Sigmoid colon (tissue), 7 donors: ENCODE data around the gene CUL7. TPM values are rescaled to one million over a fixed set of nuclear protein-coding genes. Genes with fewer than 3 reads are reported as not detected.
"Not testable (repeated sequence)": the region's sequence is repeated elsewhere in the genome, so short reads cannot be mapped to it uniquely, and the experiment has no call there.

ENCODE experiments used
- DNase-seq: peaks from one replicate; pipeline ENCODE4 v3.0.0-alpha.2; 2019
- H3K27ac ChIP-seq, 4 donors: fragments of 200-600 bp; sonication (generic); one replicate each; pipeline ENCODE4 v1.5.1; 2016 to 2019; ENCODE audit warnings: mild to moderate bottlenecking in 1 of 4
- H3K27me3 ChIP-seq, 3 donors: fragments of 200-600 bp; sonication (generic); one replicate each; pipeline ENCODE4 v1.5.1; 2019; ENCODE audit warnings: mild to moderate bottlenecking in 1 of 3
- H3K36me3 ChIP-seq, 4 donors: fragments of 200-600 bp; sonication (generic); one replicate each; pipeline ENCODE4 v1.5.1; 2016 to 2019
- H3K4me1 ChIP-seq, 4 donors: fragments of 200-600 bp; sonication (generic); one replicate each; pipeline ENCODE4 v1.5.1; 2017 to 2019
- H3K4me3 ChIP-seq, 4 donors: fragments of 200-600 bp; sonication (generic); one replicate each; pipeline ENCODE4 v1.5.1; 2017 to 2019; ENCODE audit warnings: mild to moderate bottlenecking in 2 of 4, moderate library complexity in 1 of 4
- H3K9me3 ChIP-seq, 4 donors: fragments of 200-600 bp in 3 of 4; sonication (generic) in 3 of 4; one replicate each; pipeline versions ENCODE4 v1.5.1 to v1.6.1; 2013 to 2019
- EP300 ChIP-seq, 4 donors: sonication (generic); formaldehyde crosslinking; IDR thresholded peaks; one replicate each; pipeline ENCODE4 v1.6.1; 2017; ENCODE audit warnings: antibody characterized with exemption in 4 of 4
- POLR2A ChIP-seq, 2 donors: fragments of 450-650 bp; IDR thresholded peaks; one replicate each; pipeline ENCODE4 v1.6.1; 2016; ENCODE audit warnings: antibody characterized with exemption in 2 of 2, mild to moderate bottlenecking in 2 of 2, moderate library complexity in 2 of 2
- POLR2AphosphoS5 ChIP-seq, 4 donors: sonication (generic); formaldehyde crosslinking; IDR thresholded peaks; one replicate each; pipeline ENCODE4 v1.6.1; 2017; ENCODE audit warnings: antibody characterized with exemption in 4 of 4
- WGBS, 2 donors: extraction: QIAGEN DNeasy Blood & Tissue Kit; methylation state at CpG; one replicate each; pipeline ENCODE4 v1.1.7; 2013; 5-methylcytosine and 5-hydroxymethylcytosine counted together
- intact Hi-C: fragments of 100-400 bp; cut with DNase I; formaldehyde crosslinking; loops from one replicate; pipeline ENCODE4 v1.15.1; 2023
- polyA plus RNA-seq, 3 donors: library from polyadenylated mRNA; stranded (reverse); fragments of 200-250 nt; gene quantifications; one replicate each; pipeline ENCODE4 v1.2.3, GENCODE V29; 2013
- total RNA-seq, 4 donors: library from RNA; depleted of rRNA; stranded (reverse); fragments of >200 nt; gene quantifications; one replicate each; pipeline ENCODE4 v1.1.0, GENCODE V29; 2016
- TF ChIP-seq, protein P1 (sequence below), 4 experiments: fragments of 450-650 bp in 3 of 4; fragments of 200-600 bp in 1 of 4; IDR thresholded peaks; one replicate each; pipeline ENCODE4 v1.5.1; 2016 to 2019; ENCODE audit warnings: antibody characterized with exemption in 4 of 4, mild to moderate bottlenecking in 3 of 4, moderate library complexity in 2 of 4
- donor health status: healthy with polysubstance abuse.
- donor health status: Bipolar disorder and iron deficiency.
- donor health status: healthy.

Gene CUL7
- total and polyA plus RNA-seq, 7 donors, result 3.0 to 14.4 (median 10.3) TPM

GRCh38 chr6:43082806-43083655 lies 29.4 kb upstream of the CUL7 start:
- intact Hi-C loops, result no loop called here
- no peak overlapping the region for H3K4me3 ChIP-seq
- H3K27me3 ChIP-seq, result peaks cover 0 to 2% (median 0%) of the 10 kb centered on the region in 3 donors
- TF ChIP-seq POLR2AphosphoS5 (IDR thresholded peaks at IDR 0.05) (no peak), EP300 (IDR thresholded peaks at IDR 0.05) (no peak)
- TF ChIP-seq, protein P1, sequence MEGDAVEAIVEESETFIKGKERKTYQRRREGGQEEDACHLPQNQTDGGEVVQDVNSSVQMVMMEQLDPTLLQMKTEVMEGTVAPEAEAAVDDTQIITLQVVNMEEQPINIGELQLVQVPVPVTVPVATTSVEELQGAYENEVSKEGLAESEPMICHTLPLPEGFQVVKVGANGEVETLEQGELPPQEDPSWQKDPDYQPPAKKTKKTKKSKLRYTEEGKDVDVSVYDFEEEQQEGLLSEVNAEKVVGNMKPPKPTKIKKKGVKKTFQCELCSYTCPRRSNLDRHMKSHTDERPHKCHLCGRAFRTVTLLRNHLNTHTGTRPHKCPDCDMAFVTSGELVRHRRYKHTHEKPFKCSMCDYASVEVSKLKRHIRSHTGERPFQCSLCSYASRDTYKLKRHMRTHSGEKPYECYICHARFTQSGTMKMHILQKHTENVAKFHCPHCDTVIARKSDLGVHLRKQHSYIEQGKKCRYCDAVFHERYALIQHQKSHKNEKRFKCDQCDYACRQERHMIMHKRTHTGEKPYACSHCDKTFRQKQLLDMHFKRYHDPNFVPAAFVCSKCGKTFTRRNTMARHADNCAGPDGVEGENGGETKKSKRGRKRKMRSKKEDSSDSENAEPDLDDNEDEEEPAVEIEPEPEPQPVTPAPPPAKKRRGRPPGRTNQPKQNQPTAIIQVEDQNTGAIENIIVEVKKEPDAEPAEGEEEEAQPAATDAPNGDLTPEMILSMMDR (IDR thresholded peaks at IDR 0.05), result no peak
- no peak overlapping the region for H3K27ac ChIP-seq
- H3K36me3 ChIP-seq, result no peaks in the 10 kb centered on the region
- H3K9me3 ChIP-seq, result no peaks in the 10 kb centered on the region
- no peak for DNase-seq
- WGBS, 2 donors, result 79 to 88% methylated on average over 13 of the region's 13 CpGs
- no peaks in the 10 kb centered on the region for H3K4me1 ChIP-seq

GRCh38 chr6:43081922-43082321 lies 28.3 kb upstream of the CUL7 start:
- H3K36me3 ChIP-seq, H3K9me3 ChIP-seq, intact Hi-C loops, H3K27ac ChIP-seq, H3K4me1 ChIP-seq, H3K4me3 ChIP-seq, DNase-seq: not testable (repeated sequence)
- peaks cover 6 to 13% (median 7%) of the 10 kb centered on the region in 3 donors for H3K27me3 ChIP-seq
- whole genome bisulfite sequencing, 2 donors, result 81 to 88% methylated on average over 9 of the region's 9 CpGs

DNA sequence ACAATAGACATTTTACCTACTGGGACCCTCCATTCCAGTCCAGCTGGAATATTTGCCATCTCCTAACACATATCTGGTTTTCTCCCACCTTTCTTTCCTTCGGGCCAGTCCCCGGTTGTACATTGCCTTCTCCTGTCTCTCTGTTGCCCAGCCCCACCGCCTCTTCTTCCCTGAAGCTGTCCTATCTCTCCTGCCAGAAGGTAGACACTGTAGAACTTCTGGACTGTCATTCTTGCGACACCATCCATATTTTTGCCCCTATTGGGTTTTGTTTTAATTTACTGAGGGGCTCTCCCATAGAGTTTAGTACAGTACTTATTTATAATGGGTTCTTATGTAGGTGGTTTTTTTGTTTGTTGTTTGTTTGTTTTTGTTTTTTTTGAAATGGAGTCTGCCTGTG lies 27.4 kb upstream of the CUL7 start:
- Histone ChIP-seq H3K36me3 (no peaks in the 10 kb centered on the region), H3K9me3 (no peaks in the 10 kb centered on the region), H3K27me3 (peaks cover 13 to 22% (median 13%) of the 10 kb centered on the region in 3 donors), H3K27ac (no peak overlapping the region), H3K4me3 (no peak overlapping the region), H3K4me1 (peaks cover 0 to 13% (median 11%) of the 10 kb centered on the region in 4 donors)
- TF ChIP-seq POLR2A (IDR thresholded peaks at IDR 0.05), result no peak
- TF ChIP-seq, protein P1 (IDR thresholded peaks at IDR 0.05), result no peak
- no peak for TF ChIP-seq POLR2AphosphoS5 (IDR thresholded peaks at IDR 0.05)
- TF ChIP-seq EP300 (IDR thresholded peaks at IDR 0.05), result no peak
- DNase-seq, result no peak
- intact Hi-C loops, result no loop called here
- WGBS, 2 donors, result 94 to 97% methylated on average over 4 of the region's 4 CpGs

- H3K4me1 ChIP-seq, result peaks cover 0 to 18% (median 16%) of the 10 kb centered on the region in 4 donors
- no peak overlapping the region for H3K27ac ChIP-seq
- no peak for DNase-seq
- no peak for TF ChIP-seq POLR2A (IDR thresholded peaks at IDR 0.05)
- TF ChIP-seq POLR2AphosphoS5 (IDR thresholded peaks at IDR 0.05), result no peak
- TF ChIP-seq EP300 (IDR thresholded peaks at IDR 0.05), result no peak
- TF ChIP-seq, protein P1 (IDR thresholded peaks at IDR 0.05), result no peak
- H3K4me3 ChIP-seq, result no peak overlapping the region
- peaks cover 13 to 28% (median 16%) of the 10 kb centered on the region in 3 donors for H3K27me3 ChIP-seq
- no peaks in the 10 kb centered on the region for H3K9me3 ChIP-seq
- peaks cover 0 to 14% (median 0%) of the 10 kb centered on the region in 4 donors for H3K36me3 ChIP-seq
- 88 to 92% methylated on average over 2 of the region's 2 CpGs for WGBS, 2 donors
- intact Hi-C loops, result no loop called here
Observed at GRCh38 chr6:43078691-43079090, 25.0 kb upstream of the CUL7 start.

DNA sequence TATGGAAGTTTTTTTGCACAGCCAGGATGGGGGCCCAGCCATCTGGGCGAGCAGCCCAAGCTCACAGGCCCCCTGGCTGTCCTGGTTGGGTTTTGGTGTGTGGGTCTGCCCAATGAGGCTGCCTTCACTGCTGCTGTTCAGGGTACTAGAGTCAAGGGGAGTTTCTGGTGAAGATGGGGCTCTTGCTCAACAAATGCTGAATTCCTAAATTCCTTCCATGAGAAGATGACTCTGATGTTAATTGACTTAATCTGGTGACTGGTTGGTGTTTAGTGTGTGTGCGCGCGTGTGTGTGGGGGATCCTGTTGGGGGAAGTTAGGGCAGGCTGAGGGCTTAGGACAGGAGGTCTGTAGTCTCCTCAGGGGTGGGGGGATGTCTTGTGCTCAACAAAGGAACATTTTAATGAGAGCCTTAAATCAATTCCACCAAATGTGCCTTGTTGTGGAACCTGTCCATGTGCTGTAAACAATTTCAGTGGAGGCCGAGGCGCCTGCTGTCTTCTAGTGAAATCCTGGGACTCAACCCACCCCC lies 24.4 kb upstream of the CUL7 start:
- Histone ChIP-seq H3K27ac (no peak overlapping the region), H3K36me3 (peaks cover under 1 to 21% (median 2%) of the 10 kb centered on the region in 4 donors), H3K4me1 (peaks cover 0 to 18% (median 16%) of the 10 kb centered on the region in 4 donors), H3K27me3 (peaks cover 13 to 28% (median 16%) of the 10 kb centered on the region in 3 donors), H3K4me3 (no peak overlapping the region), H3K9me3 (no peaks in the 10 kb centered on the region)
- DNase-seq, result no peak
- intact Hi-C loops, result no loop called here
- TF ChIP-seq EP300 (IDR thresholded peaks at IDR 0.05), result no peak
- TF ChIP-seq POLR2A (IDR thresholded peaks at IDR 0.05), result no peak
- TF ChIP-seq, protein P1 (IDR thresholded peaks at IDR 0.05), result no peak
- no peak for TF ChIP-seq POLR2AphosphoS5 (IDR thresholded peaks at IDR 0.05)
- 84 to 90% methylated on average over 6 of the region's 6 CpGs for WGBS, 2 donors
